PC-3 (cell line): ENCODE measurements around the gene TNS3. TPM values are rescaled to one million over a fixed set of nuclear protein-coding genes. Genes with fewer than 3 reads are reported as not detected.
"Not testable (repeated sequence)": the region's sequence is repeated elsewhere in the genome, so short reads cannot be mapped to it uniquely, and the experiment has no call there.

Experiments
- ATAC-seq: fragments of 200-7000 bp; cut with Tn5 transposase; 2 replicates; pipeline ENCODE4 v1.9.1; 2020; ENCODE audit warnings: mild to moderate bottlenecking, moderate library complexity
- BruUV-seq: library from RNA; stranded (reverse); fragments of 400-500 nt; replicated peaks from 2 replicates; lab custom pipeline; 2021; lab: Mats Ljungman, UMichigan
- CTCF ChIA-PET: fragments of 300-600 bp; sonication (Branson Sonifier 250); formaldehyde crosslinking; loops from one replicate; lab custom pipeline; 2022; ENCODE audit warnings: antibody characterized with exemption; lab: Charles Lee
- POLR2A ChIA-PET: fragments of 300-600 bp; sonication (Branson Sonifier 250); formaldehyde crosslinking; loops from one replicate; lab custom pipeline; 2022; ENCODE audit warnings: antibody characterized with exemption; ENCODE audit not compliant: unreplicated experiment; lab: Charles Lee
- DNase-seq: peaks from one replicate; pipeline ENCODE4 v3.0.0-alpha.2; 2015
- H2AFZ ChIP-seq: fragments of 300-600 bp; sonication (generic); 2 replicates; pipeline ENCODE4 v1.6.0; 2016; ENCODE audit warnings: antibody characterized with exemption, low read length
- H3F3A ChIP-seq: fragments of 300-600 bp; sonication (generic); one replicate; pipeline ENCODE4 v1.6.0; 2017; ENCODE audit warnings: antibody characterized with exemption, low read length, control low read depth, mild to moderate bottlenecking; ENCODE audit not compliant: unreplicated experiment
- H3K27ac ChIP-seq: fragments of 300-600 bp; sonication (generic); 2 replicates; pipeline ENCODE4 v1.5.1; 2016; ENCODE audit warnings: mild to moderate bottlenecking, low read length
- H3K27me3 ChIP-seq: fragments of 300-600 bp; sonication (generic); 2 replicates; pipeline ENCODE4 v1.6.1; 2016; ENCODE audit warnings: low read length, mixed read lengths
- H3K36me3 ChIP-seq: fragments of 300-600 bp; sonication (generic); 2 replicates; pipeline ENCODE4 v1.6.1; 2016; ENCODE audit warnings: low read depth, mixed run types, low read length, mixed read lengths
- H3K4me1 ChIP-seq: fragments of 300-600 bp; sonication (generic); 2 replicates; pipeline ENCODE4 v1.5.1; 2016; ENCODE audit warnings: low read length; ENCODE audit not compliant: insufficient read depth
- H3K4me2 ChIP-seq: fragments of 300-600 bp; sonication (generic); 2 replicates; pipeline ENCODE4 v1.6.0; 2016; ENCODE audit warnings: low read length
- H3K4me3 ChIP-seq: fragments of 300-600 bp; sonication (generic); 2 replicates; pipeline ENCODE4 v1.5.1; 2016; ENCODE audit warnings: mild to moderate bottlenecking, low read length, mixed read lengths
- H3K79me2 ChIP-seq: fragments of 300-600 bp; sonication (generic); 2 replicates; pipeline ENCODE4 v1.6.1; 2017; ENCODE audit warnings: low read length, mixed read lengths
- H3K9ac ChIP-seq: fragments of 300-600 bp; sonication (generic); 2 replicates; pipeline ENCODE4 v1.6.0; 2016; ENCODE audit warnings: mild to moderate bottlenecking, low read length
- H3K9me2 ChIP-seq: fragments of 300-600 bp; sonication (generic); replicated peaks from 2 replicates; pipeline ENCODE4 v1.6.1; 2016; ENCODE audit warnings: mixed run types, low read length, mixed read lengths
- H3K9me3 ChIP-seq: fragments of 300-600 bp; sonication (generic); 2 replicates; pipeline ENCODE4 v1.6.1; 2016; ENCODE audit warnings: low read length, mixed read lengths
- H4K20me1 ChIP-seq: fragments of 300-600 bp; sonication (generic); 2 replicates; pipeline ENCODE4 v1.6.1; 2016; ENCODE audit warnings: low read length, mixed read lengths
- CTCF ChIP-seq: fragments of 300-600 bp; sonication (generic); conservative IDR thresholded peaks from 2 replicates; pipeline ENCODE4 v1.5.1; 2017; ENCODE audit warnings: antibody characterized with exemption, low read depth, mild to moderate bottlenecking, low read length
- EZH2 ChIP-seq: fragments of 300-600 bp; sonication (generic); IDR thresholded peaks from one replicate; pipeline ENCODE4 v1.6.1; 2017; ENCODE audit warnings: antibody characterized with exemption, mild to moderate bottlenecking, low read length; ENCODE audit not compliant: unreplicated experiment
- EZH2phosphoT487 ChIP-seq: fragments of 300-600 bp; sonication (generic); IDR thresholded peaks from 2 replicates; pipeline ENCODE4 v1.6.1; 2018; ENCODE audit warnings: mild to moderate bottlenecking, antibody characterized with exemption, low read length, borderline replicate concordance
- intact Hi-C: fragments of 100-400 bp; cut with micrococcal nuclease; formaldehyde crosslinking; loops from 2 replicates; pipeline ENCODE4 v1.9.0; 2023
- total RNA-seq: library from RNA; depleted of rRNA; stranded (reverse); fragments of >200 nt; gene quantifications from 2 replicates; pipeline ENCODE4 v1.2.3, GENCODE V29; 2014

Gene TNS3
- total RNA-seq, 1 experiment from 2014 or later: 72.3 TPM

DNA sequence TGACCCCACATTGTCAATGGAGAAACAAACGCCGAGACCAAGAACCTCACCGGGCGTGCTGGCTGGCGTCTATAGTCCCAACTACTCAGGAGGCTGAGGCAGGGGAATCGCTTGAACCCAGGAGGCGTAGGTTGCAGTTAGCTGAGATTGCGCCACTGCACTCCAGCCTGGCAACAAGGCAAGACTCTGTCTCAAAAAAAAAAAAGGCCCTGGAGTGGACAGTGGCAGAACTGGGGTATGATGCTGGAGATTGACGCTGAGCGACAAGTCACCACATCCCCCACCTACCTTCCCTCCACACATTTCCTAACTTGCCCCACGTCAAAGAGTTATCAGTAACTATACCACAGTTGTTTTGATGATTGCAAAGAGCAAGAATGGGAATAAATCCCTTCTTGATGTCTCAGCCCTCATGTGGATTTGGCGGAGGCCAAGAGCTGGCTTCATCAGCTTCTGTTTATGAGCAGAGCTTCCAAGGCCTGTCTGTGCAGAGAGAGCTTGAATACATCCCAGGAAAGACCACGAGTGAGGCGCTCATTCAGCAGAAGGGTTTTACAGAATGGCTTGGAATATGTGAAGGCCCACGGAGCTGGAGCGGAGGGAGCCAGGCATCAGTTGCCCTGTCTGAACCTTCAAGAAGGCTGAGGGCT is 28.0 kb upstream of the TNS3 start:
- H3K4me1 ChIP-seq: peaks cover 12% of the 10 kb centered on the region
- no peaks in the 10 kb centered on the region for H3K36me3 ChIP-seq
- intact Hi-C loops: no loop called here
- no peaks in the 10 kb centered on the region for H3K79me2 ChIP-seq
- no peak overlapping the region for H3K4me2 ChIP-seq
- no peaks in the 10 kb centered on the region for H3K27me3 ChIP-seq
- H3K9me3 ChIP-seq: no peaks in the 10 kb centered on the region
- DNase-seq: no peak
- no peak overlapping the region for H3K9ac ChIP-seq
- no peaks in the 10 kb centered on the region for H3K9me2 ChIP-seq
- no peak overlapping the region for H3K27ac ChIP-seq
- BruUV-seq: no TSS peak
- CTCF ChIA-PET: interaction anchor here (0.6 kb wide), 1 partner anchor 31 kb away, joined by 3 read pairs; no protein-coding TSS in a partner anchor
- no peak overlapping the region for H3K4me3 ChIP-seq
- no peak for ATAC-seq
- POLR2A ChIA-PET: no interaction called here
- no peak for TF ChIP-seq EZH2
- no peak for TF ChIP-seq CTCF
- no peak for TF ChIP-seq EZH2phosphoT487
- no peaks in the 10 kb centered on the region for H3F3A ChIP-seq
- H4K20me1 ChIP-seq: no peaks in the 10 kb centered on the region
- no peak overlapping the region for H2AFZ ChIP-seq

DNA sequence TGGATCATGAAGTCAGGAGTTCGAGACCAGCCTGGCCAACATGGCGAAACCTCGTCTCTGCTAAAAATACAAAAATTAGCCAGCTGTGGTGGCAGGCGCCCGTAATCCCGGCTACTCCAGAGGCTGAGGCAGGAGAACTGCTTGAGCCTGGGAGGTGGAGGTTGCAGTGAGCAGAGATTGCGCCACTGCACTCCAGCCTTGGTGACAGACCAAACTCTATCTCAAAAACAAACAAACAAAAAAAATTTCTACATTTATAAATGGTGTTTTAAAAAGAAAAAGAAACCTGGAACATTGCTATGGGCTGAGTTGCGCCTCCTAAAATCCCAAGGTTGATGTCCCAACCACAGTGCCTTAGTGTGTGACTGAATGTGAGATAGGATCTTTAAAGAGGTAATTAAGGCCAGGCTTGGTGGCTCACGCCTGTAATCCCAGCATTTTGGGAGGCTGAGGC is 24.7 kb upstream of the TNS3 start:
- H3K9me3 ChIP-seq, H3K9me2 ChIP-seq, H3K4me2 ChIP-seq, ATAC-seq, BruUV-seq, intact Hi-C loops, H3K79me2 ChIP-seq, H3K36me3 ChIP-seq, DNase-seq, CTCF ChIA-PET, H3F3A ChIP-seq, H3K27me3 ChIP-seq, H3K27ac ChIP-seq, H3K9ac ChIP-seq, H2AFZ ChIP-seq, H3K4me3 ChIP-seq, H4K20me1 ChIP-seq: not testable (repeated sequence)
- H3K4me1 ChIP-seq: peaks cover 34% of the 10 kb centered on the region
- POLR2A ChIA-PET: interaction anchor here (0.6 kb wide), 1 partner anchor 67 kb away, joined by 7 read pairs; no protein-coding TSS in a partner anchor

DNA sequence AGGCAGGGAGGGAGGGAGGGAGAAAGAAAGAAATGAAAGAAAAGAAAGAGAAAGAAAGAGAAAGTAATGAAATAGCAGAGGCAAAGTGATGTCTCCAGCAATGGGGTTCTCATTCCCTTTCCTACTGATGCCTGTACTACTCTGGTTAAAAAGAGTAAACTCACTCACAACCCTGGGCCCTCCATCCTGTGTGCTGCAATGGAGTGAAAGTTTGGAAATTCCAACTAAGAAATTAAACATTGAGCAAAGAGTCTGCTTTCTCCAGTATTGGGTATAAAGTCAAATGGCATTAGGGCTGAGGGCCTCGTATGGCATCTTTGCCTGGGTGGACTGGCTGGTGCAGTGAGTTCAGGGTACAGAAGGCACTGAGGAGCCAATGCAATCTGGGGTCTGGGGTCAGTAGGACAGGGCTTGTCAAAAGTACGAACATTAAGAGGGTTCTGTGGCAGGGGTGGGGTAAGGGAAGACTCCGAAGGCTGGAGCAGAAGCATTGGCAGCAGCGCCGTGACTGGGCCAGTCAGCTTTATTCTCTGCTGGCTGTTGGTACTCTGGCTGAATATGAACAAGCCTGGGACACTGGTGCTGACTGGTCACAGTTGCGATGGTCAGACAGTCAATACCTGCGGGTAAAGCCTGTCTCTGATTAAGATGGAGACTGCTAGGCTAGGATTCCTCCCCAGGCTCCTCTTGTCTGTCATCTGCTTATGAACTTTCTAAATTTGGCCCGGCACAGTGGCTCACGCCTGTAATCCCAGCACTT is 24.1 kb upstream of the TNS3 start:
- peak overlapping the region; percentile 87 for H3K27ac ChIP-seq
- TF ChIP-seq CTCF (no peak), EZH2phosphoT487 (no peak), EZH2 (no peak)
- peaks cover 11% of the 10 kb centered on the region for H3F3A ChIP-seq
- H3K36me3 ChIP-seq: no peaks in the 10 kb centered on the region
- no TSS peak for BruUV-seq
- no peaks in the 10 kb centered on the region for H3K79me2 ChIP-seq
- H3K27me3 ChIP-seq: no peaks in the 10 kb centered on the region
- H3K9ac ChIP-seq: no peak overlapping the region
- POLR2A ChIA-PET: interaction anchor here (0.6 kb wide), 1 partner anchor 29 kb away, joined by 3 read pairs; no protein-coding TSS in a partner anchor
- DNase-seq (no peak), ATAC-seq (no peak)
- H2AFZ ChIP-seq: no peak overlapping the region
- no peaks in the 10 kb centered on the region for H3K9me2 ChIP-seq
- CTCF ChIA-PET: no interaction called here
- peaks cover 40% of the 10 kb centered on the region for H3K4me1 ChIP-seq
- H3K4me2 ChIP-seq: no peak overlapping the region
- intact Hi-C loops: loop anchor here (1.0 to 2.0 kb wide), 5 partner anchors 28 to 178 kb away; no protein-coding TSS in a partner anchor
- H4K20me1 ChIP-seq: no peaks in the 10 kb centered on the region
- no peaks in the 10 kb centered on the region for H3K9me3 ChIP-seq
- no peak overlapping the region for H3K4me3 ChIP-seq
